Stimulated activated CD8-positive, alpha-beta memory T cell treated with anti-CD3 and anti-CD28 coated beads, Interleukin-12 subunit alpha, Interleukin-12 subunit beta, amount 100 ng/mL, for 1 hour (primary cell): ENCODE measurements around the gene SLC35A2.

Experiments used
- DNase-seq: peaks from one replicate; pipeline ENCODE4 v3.0.0-alpha.2; 2020; ENCODE audit warnings: low read depth

The SLC35A2 gene

DNA sequence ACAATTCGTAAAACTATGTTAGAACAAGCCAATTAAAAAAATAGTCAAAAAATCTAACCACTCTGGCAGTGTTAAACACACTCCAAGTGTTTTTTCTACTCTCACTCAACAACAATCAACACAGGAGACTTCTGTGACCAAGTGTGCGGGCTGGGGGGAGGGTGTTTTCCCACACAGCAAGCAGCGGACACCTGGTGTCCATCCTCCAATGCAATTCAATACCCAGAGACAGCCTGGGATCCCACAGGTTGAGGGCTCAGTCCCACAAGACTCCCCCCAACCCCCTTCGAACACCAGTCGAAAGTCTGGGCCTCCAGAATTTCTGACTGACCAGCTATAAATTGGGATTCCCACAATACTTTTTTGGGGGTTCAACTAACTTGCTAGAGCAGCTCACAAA is 15.7 kb upstream of the SLC35A2 start:
- no peak for DNase-seq

DNA sequence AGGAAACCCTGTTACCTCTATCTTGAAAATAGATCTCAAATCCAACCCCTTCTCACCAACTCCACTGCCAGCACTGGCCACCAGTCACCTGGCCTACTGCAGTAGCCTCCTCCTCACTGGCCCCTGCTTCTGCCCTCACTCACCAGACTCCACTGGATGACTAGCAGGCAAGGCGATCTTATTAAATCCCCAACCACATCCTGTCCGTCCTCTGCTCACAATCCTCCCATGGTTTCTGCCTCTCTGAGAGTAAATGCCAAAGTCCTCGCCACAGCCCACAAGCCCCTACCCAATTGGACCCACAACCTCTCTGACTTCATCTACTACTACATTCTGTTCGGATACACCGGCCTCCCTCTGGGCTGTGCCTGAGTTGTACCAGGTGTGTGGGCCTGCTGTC is 12.8 kb upstream of the SLC35A2 start:
- no peak for DNase-seq

DNA sequence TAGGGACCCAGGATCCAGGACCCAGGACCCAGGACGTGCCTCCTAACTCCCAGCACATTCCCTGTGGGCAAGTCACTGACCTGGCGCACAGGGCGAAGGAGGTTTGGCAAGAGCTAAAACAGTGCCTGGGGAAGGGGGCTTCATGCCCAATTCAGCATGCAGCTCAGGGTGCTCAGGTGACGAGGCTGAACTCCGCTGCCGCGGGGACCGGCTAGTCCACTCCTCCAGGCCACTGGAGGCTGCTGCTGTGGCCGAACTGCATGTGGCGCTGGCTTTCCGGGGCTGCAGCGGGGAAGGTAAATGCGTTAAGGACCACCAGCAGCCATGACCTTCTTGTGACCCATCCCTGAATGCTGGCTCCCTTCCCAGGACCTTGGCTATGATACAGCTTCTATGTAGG is 12.3 kb upstream of the SLC35A2 start:
- DNase-seq = no peak

DNA sequence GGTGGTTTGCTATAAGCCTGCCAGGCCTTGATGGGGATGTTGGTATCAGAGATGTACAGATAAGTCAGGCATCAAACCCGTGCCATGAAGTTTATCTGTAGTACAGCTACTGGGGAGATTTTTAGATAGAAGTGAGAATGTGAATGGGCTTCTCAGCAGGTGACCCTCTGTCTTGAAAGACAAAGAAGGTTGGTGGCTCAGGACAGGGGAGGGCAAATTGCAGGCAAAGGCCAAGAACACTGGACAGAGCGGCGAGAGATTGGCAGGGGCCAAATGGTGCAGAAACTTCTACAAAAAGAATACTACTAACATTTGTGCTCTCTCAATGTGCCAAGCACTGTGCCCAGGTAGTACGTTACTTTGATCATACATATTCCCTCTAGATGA is 9.3 kb upstream of the SLC35A2 start:
- no peak for DNase-seq

DNA sequence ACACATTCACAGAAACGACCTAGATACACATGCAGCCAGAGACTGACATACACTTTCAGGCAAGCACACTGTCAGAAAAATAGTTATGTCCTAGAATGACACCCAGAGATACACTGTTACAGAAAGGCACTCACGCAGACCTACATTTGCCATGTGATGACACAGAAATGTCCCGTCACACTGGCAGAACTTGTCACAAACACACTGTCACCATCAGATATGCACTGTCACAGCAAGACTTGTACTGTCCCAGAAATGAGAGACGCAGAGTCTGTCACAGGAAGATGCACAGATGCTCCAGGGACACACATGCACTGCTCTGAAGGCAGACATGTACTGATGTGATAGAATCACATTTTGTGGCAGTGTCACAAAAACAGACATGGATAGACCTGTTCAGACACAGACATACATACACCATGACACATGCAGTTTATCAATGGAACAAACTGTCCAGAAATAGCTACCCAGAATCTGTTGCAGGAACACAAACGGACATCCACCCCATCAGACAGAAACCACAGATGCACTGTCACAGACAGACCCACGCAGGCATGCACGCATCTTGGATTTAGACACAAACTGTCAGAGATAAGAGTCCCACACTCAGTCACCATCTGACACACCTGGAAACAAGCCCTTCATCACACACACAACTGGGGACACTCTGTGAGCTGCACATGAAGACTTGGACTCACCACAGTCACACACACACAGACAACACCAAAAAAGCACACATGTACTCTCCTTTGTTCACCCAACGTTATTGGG is 8.7 kb upstream of the SLC35A2 start:
- DNase-seq = no peak

DNA sequence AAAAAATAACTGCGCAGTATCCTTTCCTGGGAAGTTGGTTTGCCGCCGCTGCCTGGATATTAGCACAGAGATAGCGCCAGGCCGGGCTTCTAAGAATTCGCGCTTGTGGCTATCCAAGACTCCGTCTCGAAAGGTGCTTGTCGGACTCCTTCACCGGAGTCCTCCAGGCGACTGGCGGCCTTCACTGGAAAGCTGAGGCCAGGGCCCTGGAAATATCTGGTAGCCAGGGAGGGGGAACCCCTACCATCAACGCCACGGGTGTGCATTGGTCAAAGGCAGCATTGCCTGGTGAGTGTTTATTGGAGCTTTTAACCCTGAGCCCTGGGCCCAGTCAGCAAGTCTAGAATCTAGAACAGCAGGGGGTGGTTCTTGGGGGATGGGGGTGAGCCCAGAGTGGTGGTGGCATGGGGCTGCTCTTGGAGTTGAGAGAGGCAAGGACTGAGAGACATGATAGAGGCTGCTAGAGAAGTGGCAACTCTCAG is 8.0 kb upstream of the SLC35A2 start:
- no peak for DNase-seq

DNA sequence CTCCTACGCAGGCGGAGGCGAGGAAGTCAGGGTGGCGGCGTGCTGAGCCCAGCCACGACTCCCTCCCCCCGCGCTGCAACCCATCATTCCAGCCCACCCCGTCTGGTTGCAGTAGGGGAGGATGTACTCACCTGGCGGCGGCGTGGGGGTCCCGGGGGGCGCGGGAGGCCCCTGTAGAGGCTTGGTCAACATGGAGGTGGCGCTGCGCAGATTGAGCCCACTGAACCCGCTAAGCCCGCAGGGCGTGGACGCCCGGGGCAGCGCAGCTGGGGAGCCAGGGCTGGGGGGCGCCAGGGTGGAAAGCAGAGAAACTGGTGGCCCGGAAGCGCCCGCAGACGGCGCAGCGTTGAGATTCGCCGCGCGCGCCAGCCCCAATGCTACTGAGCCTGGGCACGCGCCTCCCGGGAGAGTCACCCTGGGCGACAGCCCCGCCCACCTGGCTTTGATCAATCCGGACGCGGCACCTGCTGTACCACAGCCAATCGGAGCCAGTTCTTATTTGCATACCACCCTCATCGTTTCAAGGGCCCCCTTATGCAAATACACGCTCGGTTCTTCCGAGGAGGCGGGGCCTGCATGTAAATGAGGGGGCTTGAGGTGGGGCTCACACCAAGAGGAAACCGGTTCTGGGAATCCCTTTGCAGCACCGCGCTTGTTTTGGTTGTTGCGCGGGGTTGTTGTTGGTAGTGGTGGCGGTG is 7.3 kb upstream of the SLC35A2 start, which contains the start of gene PIM2:
Gene PIM2 (minus strand): TSS at position 382 of the 698 bp plus-strand sequence. CDS start 190 bp downstream, at position 192.
- DNase-seq = peak; percentile 85

DNA sequence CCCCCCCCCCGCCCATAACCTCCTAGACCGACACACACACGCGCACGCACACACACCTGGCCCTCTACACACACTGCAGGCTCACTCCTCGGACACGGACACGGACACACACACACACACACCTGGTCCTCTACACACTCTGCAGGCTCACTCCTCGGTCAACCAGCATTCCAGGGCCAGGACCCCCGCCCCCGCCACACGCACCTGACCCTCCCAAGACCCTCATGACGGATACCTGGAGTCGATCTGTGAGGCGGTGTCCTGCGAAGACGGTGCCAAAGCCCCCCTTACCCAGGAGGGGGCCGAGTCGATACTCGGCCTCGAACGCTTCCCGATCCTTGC is 6.8 kb upstream of the SLC35A2 start:
- no peak for DNase-seq

DNA sequence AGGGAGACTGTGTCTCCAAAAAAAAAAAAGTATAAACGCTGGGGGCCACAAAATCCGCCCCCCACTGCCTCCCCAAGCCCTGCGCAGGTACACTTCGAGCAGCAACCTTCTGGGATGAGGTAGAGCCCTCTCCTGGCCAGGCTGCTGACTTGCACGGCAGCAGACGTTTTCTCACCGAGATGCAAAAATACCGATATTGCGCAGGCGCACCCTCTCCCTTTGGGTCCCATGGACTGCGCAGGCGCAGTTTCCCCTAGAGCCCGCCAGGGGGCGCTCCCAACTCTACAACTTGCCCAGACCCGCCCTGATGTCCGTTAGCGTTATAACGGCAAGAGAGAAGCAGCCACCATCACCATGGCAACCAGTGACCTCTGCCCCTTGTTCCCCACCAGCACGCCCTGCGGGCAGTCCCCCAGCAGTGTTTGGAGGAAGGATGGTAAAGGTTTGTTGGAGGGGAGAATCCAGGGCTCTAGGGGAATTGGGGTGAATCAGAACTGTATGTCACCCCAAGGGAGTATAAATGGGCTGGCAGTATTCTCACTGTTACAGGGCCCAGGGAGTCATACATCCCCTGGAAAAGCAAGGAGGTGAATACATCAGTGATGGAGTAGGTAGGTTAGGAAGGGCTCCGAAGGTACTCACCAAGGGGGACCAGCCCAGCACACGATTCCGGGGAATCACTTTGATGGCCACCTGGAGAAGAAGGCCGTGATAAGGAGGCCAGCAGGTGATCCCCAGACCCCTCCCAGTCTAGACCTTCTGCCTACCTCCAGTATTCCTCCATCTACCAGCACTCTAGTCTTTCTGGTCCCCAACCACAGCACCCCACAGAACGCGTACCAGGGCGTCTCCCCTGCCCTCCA is 5.9 kb upstream of the SLC35A2 start:
- peak; percentile 74 for DNase-seq

DNA sequence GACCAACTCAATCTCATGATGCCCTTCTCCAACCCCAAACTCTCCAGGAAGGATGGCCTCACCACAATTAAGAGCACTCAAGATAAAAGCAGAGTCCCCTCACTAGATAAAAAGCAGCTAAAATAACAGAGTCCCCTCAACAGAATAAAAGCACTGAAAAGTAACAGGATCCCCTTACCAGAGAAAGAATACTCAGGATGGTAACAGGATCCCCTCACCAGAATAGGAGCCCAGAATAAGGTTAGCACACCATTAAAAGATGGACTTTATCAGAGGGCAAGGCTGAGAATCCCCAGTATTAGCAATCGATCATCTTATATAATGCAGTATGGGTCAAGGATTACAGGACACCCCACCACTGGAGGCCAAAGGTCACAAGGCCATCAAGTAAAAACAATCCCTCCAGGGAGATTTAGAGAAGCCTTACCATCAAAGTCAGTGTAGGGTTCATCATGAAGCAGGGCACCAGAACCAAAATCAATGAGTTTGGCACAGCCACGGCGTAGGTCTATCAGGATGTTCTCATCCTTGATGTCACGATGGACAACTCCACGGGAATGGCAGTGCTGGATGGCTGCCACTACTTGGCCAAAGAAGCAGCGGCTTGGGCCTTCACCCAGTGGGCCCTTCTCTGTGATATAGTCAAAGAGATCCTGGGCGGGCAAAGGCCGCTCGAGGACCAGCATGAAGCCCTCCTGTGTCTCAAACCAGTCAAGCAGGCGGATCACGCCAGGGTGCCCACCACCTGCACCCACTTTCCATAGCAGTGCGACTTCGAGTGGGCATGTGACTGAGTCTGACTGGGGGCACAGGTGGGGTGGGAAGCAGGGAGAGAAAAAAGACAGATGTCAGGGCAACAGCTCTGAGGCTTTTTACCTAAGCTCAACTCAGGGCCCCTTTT is 3.4 kb upstream of the SLC35A2 start:
- DNase-seq = no peak

DNA sequence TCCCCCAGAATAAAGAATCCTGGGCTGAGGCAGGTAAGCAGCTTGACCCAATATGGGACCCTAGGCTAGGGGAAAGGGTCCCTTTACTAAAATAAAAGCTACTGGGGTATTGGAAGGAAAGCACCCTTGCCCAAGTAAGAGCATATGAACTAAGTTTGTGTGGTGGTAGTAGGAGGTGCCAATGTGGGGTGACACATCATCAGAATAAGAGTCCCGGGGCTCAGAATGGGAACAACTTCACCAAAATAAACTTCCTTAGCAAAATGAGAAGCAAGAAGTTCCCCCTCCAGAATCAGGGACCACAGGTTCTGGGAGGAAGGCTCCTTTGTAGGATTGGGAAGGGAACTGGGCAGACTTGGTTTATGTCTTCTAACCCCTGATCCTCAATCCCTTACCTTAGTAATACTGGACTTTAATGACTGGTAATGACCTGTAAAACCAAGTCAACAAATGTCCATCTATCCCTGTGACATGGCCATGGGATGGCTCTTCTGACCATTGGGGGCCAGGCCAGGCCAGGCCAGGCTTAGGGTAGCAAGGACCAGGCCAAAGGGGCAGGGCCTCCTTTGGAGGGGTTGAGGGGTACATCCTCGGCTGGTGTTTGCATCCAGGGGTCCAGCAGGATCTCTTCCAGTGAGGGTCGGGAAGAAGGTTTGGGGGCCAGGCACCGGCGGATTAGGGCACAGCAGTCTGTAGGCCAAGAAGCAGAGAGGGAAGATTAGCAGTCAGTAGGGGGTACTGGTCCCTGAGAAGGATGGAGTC is 2.3 kb upstream of the SLC35A2 start:
- DNase-seq = no peak

DNA sequence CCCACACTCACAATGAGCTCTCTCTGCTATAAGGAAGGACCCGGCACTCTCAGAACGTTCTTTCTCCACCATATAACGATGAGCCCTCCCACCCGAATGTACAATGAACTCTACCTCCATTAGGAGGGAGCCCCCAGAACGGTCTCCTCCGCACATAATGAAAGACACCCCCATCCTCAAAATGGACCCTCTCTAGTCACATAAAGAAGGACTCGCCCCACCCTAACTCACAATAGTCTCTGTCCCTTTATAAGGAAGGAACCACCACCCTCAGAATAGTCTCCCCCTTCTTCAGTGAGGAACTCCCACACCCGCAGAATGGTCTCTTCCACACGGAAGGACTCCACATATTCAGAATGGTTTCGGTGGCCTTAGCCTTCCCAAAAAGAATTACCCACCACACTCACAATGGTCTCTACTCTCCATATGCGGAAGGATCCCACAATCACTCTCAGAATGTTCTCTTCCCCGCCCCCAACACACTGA is 477 bp downstream of the SLC35A2 start:
- DNase-seq = no peak

DNA sequence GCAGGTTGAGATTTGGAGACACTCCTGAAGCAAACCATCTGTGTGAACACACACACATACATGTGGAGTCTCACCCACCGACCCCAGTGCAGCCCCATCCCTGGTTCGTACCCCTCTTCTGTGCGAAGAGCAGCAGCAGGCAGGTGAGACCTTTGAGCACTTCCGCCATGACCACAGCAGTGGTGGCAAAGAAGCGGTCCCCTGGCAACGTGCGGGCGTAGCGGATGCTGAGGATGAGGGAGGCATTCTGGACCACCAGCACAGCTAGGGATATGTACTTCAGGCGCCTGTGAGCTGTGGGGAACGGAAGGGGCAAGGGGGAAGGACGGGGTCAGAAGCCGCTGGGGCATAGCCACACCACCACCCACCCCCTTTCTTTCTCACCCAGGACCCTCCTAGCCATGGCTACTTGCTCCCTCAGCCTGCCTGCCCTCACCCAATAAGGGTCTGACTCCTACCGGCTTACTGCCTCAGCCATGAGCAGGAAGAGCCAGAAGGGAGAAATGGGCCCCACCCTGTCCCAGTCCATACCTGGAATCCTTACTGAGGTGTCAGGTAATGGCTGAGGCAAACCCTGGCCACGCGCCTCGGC is 1.6 kb downstream of the SLC35A2 start:
- DNase-seq = no peak

DNA sequence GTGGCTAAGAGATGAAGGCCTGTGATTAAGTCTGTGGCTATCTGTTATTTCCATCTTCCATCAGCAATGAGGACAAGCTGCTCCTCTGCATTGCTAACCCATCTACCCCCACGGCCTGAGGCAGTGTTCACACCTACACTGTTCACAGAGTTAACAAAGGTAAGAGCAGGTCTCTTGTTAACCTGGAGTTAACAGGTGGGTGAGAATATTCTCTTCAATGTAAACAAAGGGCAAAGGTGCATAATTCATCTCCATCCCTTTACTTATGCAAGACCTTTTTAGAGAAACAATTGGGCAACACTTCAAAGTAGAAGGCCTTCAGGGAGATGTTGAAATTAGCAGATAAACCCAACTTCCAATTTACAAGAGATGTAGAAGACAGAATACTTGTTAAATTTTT is 2.8 kb downstream of the SLC35A2 start:
- DNase-seq = no peak

DNA sequence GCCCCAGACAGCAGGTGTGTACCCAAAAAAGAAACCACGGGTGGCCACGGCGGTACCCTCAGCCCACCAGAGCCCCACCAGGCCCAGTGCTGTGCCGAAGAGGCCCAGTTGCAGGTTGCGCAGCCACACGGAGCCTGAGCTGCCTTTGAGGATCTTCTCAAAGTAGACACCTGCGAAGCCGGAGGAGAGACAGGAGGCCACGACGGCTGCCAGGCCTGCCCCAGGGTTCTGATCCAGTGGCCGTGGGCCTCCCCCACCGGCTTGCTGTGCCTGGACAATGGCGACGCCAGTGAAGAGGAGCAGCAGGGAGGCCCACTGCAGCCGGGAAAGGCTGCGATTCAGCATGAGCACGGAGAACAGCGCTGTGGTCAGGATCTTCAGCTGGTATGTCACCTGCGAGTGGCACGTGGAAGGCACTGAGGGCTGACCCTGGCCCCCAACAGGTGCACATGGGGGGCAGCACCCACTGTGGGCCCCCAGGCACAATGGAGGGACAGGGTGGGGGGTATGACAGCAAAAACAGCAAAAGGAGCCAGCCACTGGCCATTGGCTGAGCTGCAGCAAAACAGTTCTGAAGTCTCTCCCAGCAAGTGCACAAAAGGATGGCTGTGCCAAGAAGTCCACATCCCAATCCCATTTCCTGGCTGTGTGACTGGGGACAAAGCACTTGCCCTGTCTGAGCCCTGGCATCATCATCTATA is 6.2 kb downstream of the SLC35A2 start:
- no peak for DNase-seq

DNA sequence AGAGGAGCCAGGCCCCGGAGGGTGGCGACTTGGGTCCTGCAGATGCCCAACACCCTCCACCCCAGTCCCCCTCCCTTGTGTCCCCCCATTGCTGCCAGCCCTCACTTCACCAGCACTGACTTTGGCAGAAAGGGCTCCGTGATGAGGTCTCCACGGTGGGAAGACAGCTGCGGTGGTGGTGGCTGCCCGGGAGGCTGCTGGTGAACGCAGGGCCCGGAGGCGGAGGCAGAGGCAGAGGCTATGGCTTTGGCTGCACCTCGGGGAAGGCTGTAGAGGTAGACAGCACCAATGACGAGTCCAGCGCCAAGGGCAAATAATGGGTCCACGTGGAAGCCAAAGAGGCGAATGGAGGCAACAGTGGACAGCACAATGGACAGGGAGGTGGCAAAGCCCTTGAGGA is 6.8 kb downstream of the SLC35A2 start:
- no peak for DNase-seq

DNA sequence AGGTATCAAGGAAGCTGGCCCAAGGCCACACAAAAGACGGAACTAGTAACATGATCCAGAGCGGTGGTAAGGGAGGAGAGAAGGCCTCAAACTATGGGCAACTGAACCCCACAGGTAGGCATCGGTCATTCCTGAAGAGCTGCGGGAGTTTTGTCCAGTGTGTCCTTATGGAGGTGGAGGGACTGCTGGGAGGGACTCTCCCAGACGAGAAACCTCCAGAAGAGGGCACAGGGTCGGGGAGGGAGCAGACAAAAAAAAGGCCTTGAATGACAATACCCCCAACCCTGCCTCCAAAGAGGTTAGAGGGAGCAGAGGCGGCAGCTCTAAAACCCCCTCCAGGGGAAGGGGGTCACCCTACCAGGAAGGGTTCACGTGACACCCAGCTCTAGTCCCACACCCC is 7.3 kb downstream of the SLC35A2 start:
- DNase-seq = no peak

DNA sequence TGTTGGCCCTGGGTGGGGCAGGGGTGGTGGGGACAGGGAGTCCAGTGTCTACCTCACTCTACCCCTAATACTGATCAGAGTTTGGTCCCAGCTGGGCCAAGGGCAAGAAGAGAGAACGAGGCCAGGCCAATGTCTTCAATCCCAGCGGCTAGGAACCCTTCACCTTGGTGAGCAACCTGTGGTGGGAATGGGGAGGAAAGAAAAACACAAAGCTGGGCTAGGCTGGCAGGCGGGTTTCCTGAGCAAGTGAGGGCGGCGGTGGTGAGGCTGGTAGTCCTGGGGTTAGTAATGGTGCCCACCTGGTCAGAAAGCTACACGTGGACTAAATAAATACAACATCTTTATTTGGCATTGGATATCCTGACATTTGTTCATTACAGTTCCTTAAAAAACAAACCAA is 8.2 kb downstream of the SLC35A2 start:
- DNase-seq = no peak

DNA sequence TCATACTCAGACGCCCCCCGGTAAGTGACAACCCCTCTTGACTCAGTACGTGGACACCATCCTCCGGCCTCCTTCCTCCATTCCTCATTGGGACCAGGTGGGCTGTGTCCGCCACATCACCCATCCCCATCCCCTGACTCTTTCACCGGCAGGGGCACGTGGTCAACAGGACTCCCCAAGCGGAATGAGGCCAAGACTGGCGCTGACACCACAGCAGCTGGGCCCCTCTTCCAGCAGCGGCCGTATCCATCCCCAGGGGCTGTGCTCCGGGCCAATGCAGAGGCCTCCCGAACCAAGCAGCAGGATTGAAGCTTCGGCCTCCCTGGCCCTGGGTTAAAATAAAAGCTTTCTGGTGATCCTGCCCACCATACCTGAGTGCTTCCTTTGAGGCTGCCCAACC is 8.7 kb downstream of the SLC35A2 start:
- no peak for DNase-seq

DNA sequence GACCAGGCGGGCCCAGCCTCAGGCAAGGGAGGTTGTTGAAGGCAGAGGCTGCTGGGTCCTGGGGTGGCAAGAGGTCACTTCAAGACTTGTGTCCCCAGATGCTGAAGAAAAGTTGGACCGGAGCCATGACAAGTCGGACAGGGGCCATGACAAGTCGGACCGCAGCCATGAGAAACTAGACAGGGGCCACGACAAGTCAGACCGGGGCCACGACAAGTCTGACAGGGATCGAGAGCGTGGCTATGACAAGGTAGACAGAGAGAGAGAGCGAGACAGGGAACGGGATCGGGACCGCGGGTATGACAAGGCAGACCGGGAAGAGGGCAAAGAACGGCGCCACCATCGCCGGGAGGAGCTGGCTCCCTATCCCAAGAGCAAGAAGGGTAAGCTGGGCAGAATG is 9.3 kb downstream of the SLC35A2 start:
- DNase-seq = no peak
